Purkinje cell (primary cell): ENCODE results near the gene PRDX6. TPM values are rescaled to one million over a fixed set of nuclear protein-coding genes. Genes with fewer than 3 reads are reported as not detected.

Source experiments
- polyA plus RNA-seq: library from polyadenylated mRNA; unstranded; fragments of >200 nt; fragmentation: Nextera tagmentation; gene quantifications from 2 replicates; pipeline ENCODE4 v1.2.1, GENCODE V29; 2014

The PRDX6 gene, protein sequence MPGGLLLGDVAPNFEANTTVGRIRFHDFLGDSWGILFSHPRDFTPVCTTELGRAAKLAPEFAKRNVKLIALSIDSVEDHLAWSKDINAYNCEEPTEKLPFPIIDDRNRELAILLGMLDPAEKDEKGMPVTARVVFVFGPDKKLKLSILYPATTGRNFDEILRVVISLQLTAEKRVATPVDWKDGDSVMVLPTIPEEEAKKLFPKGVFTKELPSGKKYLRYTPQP
- 167 and 188 TPM in 2 replicates for polyA plus RNA-seq

GRCh38 chr1:173477286-173478093 lies at the start of gene PRDX6:
Gene PRDX6, plus strand, starts transcription at chr1:173477335. Its CDS starts 63 bp downstream, at chr1:173477398.

Other genes starting within 250 kb of the PRDX6 start
- gene SLC9C2, start 125.7 kb downstream of the PRDX6 start, polyA plus RNA-seq: not detected in 2 replicates
- gene TEX50, start 158.0 kb downstream of the PRDX6 start, polyA plus RNA-seq: not detected in 2 replicates
- gene ANKRD45, start 192.5 kb downstream of the PRDX6 start, polyA plus RNA-seq: 3.6 and 6.0 TPM in 2 replicates
- gene KLHL20, start 237.6 kb downstream of the PRDX6 start, polyA plus RNA-seq: 16.8 and 29.7 TPM in 2 replicates